ENCODE results near the gene PDGFC.

PDGFC gene

GRCh38 chr4:156924774-156925315, 46.8 kb downstream of the PDGFC start:
- no peak for TF ChIP-seq CTCF (IDR thresholded peaks at IDR 0.05)

- TF ChIP-seq CTCF (IDR thresholded peaks at IDR 0.05), result no peak
Measured at GRCh38 chr4:156923525-156923924, 48.1 kb downstream of the PDGFC start.

GRCh38 chr4:156915221-156915620, 56.4 kb downstream of the PDGFC start:
- TF ChIP-seq CTCF (IDR thresholded peaks at IDR 0.05), result no peak

- no peak for TF ChIP-seq CTCF (IDR thresholded peaks at IDR 0.05)
Measured at GRCh38 chr4:156913234-156913633, 58.4 kb downstream of the PDGFC start.

- TF ChIP-seq CTCF (IDR thresholded peaks at IDR 0.05), result no peak
Measured at GRCh38 chr4:156909010-156909409, 62.6 kb downstream of the PDGFC start.

- TF ChIP-seq CTCF (IDR thresholded peaks at IDR 0.05), result no peak
Measured at GRCh38 chr4:156906325-156906724, 65.3 kb downstream of the PDGFC start.

- no peak for TF ChIP-seq CTCF (IDR thresholded peaks at IDR 0.05)
Measured at GRCh38 chr4:156901871-156902270, 69.7 kb downstream of the PDGFC start.

All from LNCAP (cell line).